K562 (cell line): ENCODE results near the gene ZMYND8. TPM values are rescaled to one million over a fixed set of nuclear protein-coding genes. Genes with fewer than 3 reads are reported as not detected.

ENCODE experiments used
- AFF1 ChIP-seq, 2 experiments: fragments of 450-650 bp; IDR thresholded peaks; 2 replicates each; pipeline ENCODE4 v1.6.1; 2018; ENCODE audit warnings: mild to moderate bottlenecking in 2 of 2, low read depth in 1 of 2; ENCODE audit not compliant: partially characterized antibody in 2 of 2
- ASH1L ChIP-seq: fragments of 450-650 bp; IDR thresholded peaks from 2 replicates; pipeline ENCODE4 v1.6.1; 2018; ENCODE audit warnings: borderline replicate concordance, mild to moderate bottlenecking, low read depth; ENCODE audit not compliant: partially characterized antibody
- ATF4 ChIP-seq: fragments of 450-650 bp; formaldehyde crosslinking; IDR thresholded peaks from 2 replicates; pipeline ENCODE4 v1.4.0; 2022; ENCODE audit warnings: mild to moderate bottlenecking, moderate library complexity
- CTCF ChIP-seq, 3 experiments: IDR thresholded peaks in 2 of 3; conservative IDR thresholded peaks in 1 of 3; 2 replicates each; pipeline ENCODE4 v1.5.1; 2011 to 2012; ENCODE audit warnings: low read length in 3 of 3, mild to moderate bottlenecking in 3 of 3, control low read depth in 2 of 3, improper control_type of control experiment in 1 of 3, inconsistent platforms in 1 of 3, low read depth in 1 of 3, mixed read lengths in 1 of 3, moderate library complexity in 1 of 3; ENCODE audit not compliant: insufficient read depth in 2 of 3
- ELK1 ChIP-seq: sonication (generic); formaldehyde crosslinking; IDR thresholded peaks from 2 replicates; pipeline ENCODE4 v1.8.1; 2022; ENCODE audit warnings: missing genetic modification reagents
- GATA2 ChIP-seq: sonication (generic); formaldehyde crosslinking; IDR thresholded peaks from 2 replicates; pipeline ENCODE4 v1.4.0; 2020; ENCODE audit warnings: mild to moderate bottlenecking, missing genetic modification reagents
- HDAC1 ChIP-seq, 2 experiments: fragments of 450-650 bp; IDR thresholded peaks; 2 replicates each; pipeline ENCODE4 v1.6.1; 2016 to 2017; ENCODE audit warnings: inconsistent platforms in 1 of 2, mild to moderate bottlenecking in 1 of 2, moderate library complexity in 1 of 2
- HDAC8 ChIP-seq: fragments of 450-650 bp; IDR thresholded peaks from 2 replicates; pipeline ENCODE4 v1.6.1; 2016; ENCODE audit warnings: mild to moderate bottlenecking, missing genetic modification characterization, moderate library complexity, missing compliant biosample characterization
- MITF ChIP-seq: IDR thresholded peaks from 2 replicates; pipeline ENCODE4 v1.6.1; 2014; ENCODE audit warnings: antibody characterized with exemption
- POLR2A ChIP-seq: fragments of 450-650 bp; conservative IDR thresholded peaks from 2 replicates; pipeline ENCODE4 v1.6.1; 2016
- SREBF1 ChIP-seq: fragments of 150-350 bp; IDR thresholded peaks from 2 replicates; pipeline ENCODE4 v1.6.1; 2014; ENCODE audit warnings: antibody characterized with exemption, low read depth, low read length, borderline replicate concordance
- TCF15 ChIP-seq: fragments of 250-450 bp; sonication (Bioruptor Pico); IDR thresholded peaks from 2 replicates; pipeline ENCODE4 v1.8.0; 2022; ENCODE audit warnings: moderate library complexity, mild to moderate bottlenecking, inconsistent platforms
- TCF7 ChIP-seq: sonication (generic); IDR thresholded peaks from 2 replicates; pipeline ENCODE4 v1.6.1; 2016; ENCODE audit warnings: antibody characterized with exemption, borderline replicate concordance
- ZFP1 ChIP-seq: fragments of 450-650 bp; formaldehyde crosslinking; IDR thresholded peaks from 2 replicates; pipeline ENCODE4 v1.4.0; 2020; ENCODE audit warnings: mild to moderate bottlenecking, mixed read lengths
- ZNF280A ChIP-seq: fragments of 450-650 bp; IDR thresholded peaks from 2 replicates; pipeline ENCODE4 v1.6.1; 2018; ENCODE audit warnings: mild to moderate bottlenecking, low read depth; ENCODE audit not compliant: partially characterized antibody
- ZNF77 ChIP-seq: fragments of 250-450 bp; sonication (Bioruptor Pico); IDR thresholded peaks from 2 replicates; pipeline ENCODE4 v1.5.0; 2020
- ZZZ3 ChIP-seq: fragments of 450-650 bp; IDR thresholded peaks from 2 replicates; pipeline ENCODE4 v1.6.1; 2016; ENCODE audit warnings: antibody characterized with exemption, mild to moderate bottlenecking, moderate library complexity
- polyA plus RNA-seq, 8 experiments: library from polyadenylated mRNA; depleted of rRNA in 4 of 8; stranded (reverse) in 5 of 8; unstranded in 3 of 8; fragments of >200 nt; fragmentation: Nextera tagmentation in 2 of 8; fragmentation: Illumina TruSeq in 1 of 8; extraction: Ambion mirVana in 2 of 8; extraction: Trizol in 1 of 8; gene quantifications; 2 replicates each; pipeline versions ENCODE4 v1.2.1 to v1.2.3, GENCODE V29; 2011 to 2014; ENCODE audit warnings: inconsistent platforms in 1 of 8, missing spikeins in 1 of 8
- total RNA-seq, 7 experiments: library from RNA; depleted of rRNA in 6 of 7; stranded (reverse); fragments of >200 nt in 6 of 7; fragmentation: Illumina TruSeq in 2 of 7; extraction: Trizol in 2 of 7; gene quantifications; 2 replicates each; pipeline versions ENCODE4 v1.2.1 to v1.2.3, GENCODE V29; 2011 to 2021; ENCODE audit warnings: low replicate concordance in 1 of 7

The ZMYND8 gene
- total and polyA plus RNA-seq, 9 of the 15 experiments (the other 6 are each of a cell fraction or from before 2014, with no cell fraction given) = 31.8 to 148 (median 71.9) TPM

- TF ChIP-seq ATF4 (CRISPR knock-in tag) (no peak), ELK1 (CRISPR knock-in tag) (no peak), ASH1L (no peak), ZNF280A (no peak), TCF15 (CRISPR knock-in tag) (no peak), GATA2 (no peak), SREBF1 (no peak), MITF (no peak), HDAC1 (IDR thresholded peaks at IDR 0.05) (0 out of 4 replicates have a peak, but pooled peaks of 1 of the 2 experiments have one; percentile 47), AFF1 (IDR thresholded peaks at IDR 0.05; ENCODE audit: low read depth in 1 of 2, partially characterized antibody in 2 of 2) (no peak), HDAC8 (tag) (no peak), TCF7 (no peak), POLR2A (no peak), CTCF (IDR thresholded peaks at IDR 0.05 in 2 of 3, conservative IDR thresholded peaks at IDR 0.05 in 1 of 3; ENCODE audit: insufficient read depth in 2 of 3, low read depth in 1 of 3, low read length in 3 of 3) (no peak), ZNF77 (CRISPR knock-in tag) (no peak), ZFP1 (CRISPR knock-in tag) (no peak), ZZZ3 (no peak)
Measured at GRCh38 chr20:47253872-47254271, 102.6 kb downstream of the ZMYND8 start (continued).
